Measurements from ENCODE around the gene RRP8.

Gene RRP8

DNA sequence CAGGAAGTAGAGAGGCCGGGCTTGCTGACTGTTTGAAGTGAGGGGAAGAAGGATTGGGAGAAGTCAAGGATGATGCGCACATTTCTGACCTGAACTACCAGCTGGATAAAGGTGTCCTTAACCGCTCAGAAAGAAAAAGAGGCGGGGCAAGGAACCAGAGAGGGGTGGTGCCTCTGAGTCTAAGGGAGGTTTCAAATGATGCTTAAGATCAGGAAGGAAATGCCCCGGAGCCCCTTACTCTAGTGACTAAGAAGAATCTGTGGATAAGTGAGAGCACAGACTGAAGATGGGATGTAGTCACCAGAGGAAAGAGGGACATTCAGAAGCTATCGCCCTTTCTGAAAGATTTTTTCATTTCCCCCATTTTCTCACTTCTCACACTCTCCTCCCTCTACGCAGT lies 39.5 kb upstream of the RRP8 start:
- peaks cover 2 to 4% of the 10 kb centered on the region in 2 donors for H3K27me3 ChIP-seq (ENCODE audit: control insufficient read depth in 1 of 2, insufficient read depth in 2 of 2, low read length in 2 of 2)
- H3K4me3 ChIP-seq (ENCODE audit: low read depth in 1 of 2, low read length in 2 of 2): no peak overlapping the region
- H3K4me1 ChIP-seq (ENCODE audit: control insufficient read depth in 1 of 2, insufficient read depth in 2 of 2, low read length in 2 of 2): peaks cover 16 to 37% of the 10 kb centered on the region in 2 donors
- peaks cover 0 to 4% of the 10 kb centered on the region in 2 donors for H3K36me3 ChIP-seq (ENCODE audit: control insufficient read depth in 1 of 2, insufficient read depth in 2 of 2, low read length in 2 of 2)
- no peak overlapping the region for H3K27ac ChIP-seq (ENCODE audit: low read depth, low read length)
- no peak overlapping the region for H3K9ac ChIP-seq (ENCODE audit: low read depth in 1 of 2, low read length in 2 of 2)
- no peaks in the 10 kb centered on the region for H3K9me3 ChIP-seq (ENCODE audit: control insufficient read depth in 1 of 2, low read length in 2 of 2)

- no peak overlapping the region for H3K4me3 ChIP-seq (ENCODE audit: low read depth in 1 of 2, low read length in 2 of 2)
- peaks cover 12 to 29% of the 10 kb centered on the region in 2 donors for H3K4me1 ChIP-seq (ENCODE audit: control insufficient read depth in 1 of 2, insufficient read depth in 2 of 2, low read length in 2 of 2)
- no peaks in the 10 kb centered on the region for H3K9me3 ChIP-seq (ENCODE audit: control insufficient read depth in 1 of 2, low read length in 2 of 2)
- H3K36me3 ChIP-seq (ENCODE audit: control insufficient read depth in 1 of 2, insufficient read depth in 2 of 2, low read length in 2 of 2): peaks cover 0 to 4% of the 10 kb centered on the region in 2 donors
- no peak overlapping the region for H3K9ac ChIP-seq (ENCODE audit: low read depth in 1 of 2, low read length in 2 of 2)
- H3K27ac ChIP-seq (ENCODE audit: low read depth, low read length): no peak overlapping the region
- H3K27me3 ChIP-seq (ENCODE audit: control insufficient read depth in 1 of 2, insufficient read depth in 2 of 2, low read length in 2 of 2): peaks cover 0 to 4% of the 10 kb centered on the region in 2 donors
Observed at GRCh38 chr11:6640985-6641701, 37.7 kb upstream of the RRP8 start.

DNA sequence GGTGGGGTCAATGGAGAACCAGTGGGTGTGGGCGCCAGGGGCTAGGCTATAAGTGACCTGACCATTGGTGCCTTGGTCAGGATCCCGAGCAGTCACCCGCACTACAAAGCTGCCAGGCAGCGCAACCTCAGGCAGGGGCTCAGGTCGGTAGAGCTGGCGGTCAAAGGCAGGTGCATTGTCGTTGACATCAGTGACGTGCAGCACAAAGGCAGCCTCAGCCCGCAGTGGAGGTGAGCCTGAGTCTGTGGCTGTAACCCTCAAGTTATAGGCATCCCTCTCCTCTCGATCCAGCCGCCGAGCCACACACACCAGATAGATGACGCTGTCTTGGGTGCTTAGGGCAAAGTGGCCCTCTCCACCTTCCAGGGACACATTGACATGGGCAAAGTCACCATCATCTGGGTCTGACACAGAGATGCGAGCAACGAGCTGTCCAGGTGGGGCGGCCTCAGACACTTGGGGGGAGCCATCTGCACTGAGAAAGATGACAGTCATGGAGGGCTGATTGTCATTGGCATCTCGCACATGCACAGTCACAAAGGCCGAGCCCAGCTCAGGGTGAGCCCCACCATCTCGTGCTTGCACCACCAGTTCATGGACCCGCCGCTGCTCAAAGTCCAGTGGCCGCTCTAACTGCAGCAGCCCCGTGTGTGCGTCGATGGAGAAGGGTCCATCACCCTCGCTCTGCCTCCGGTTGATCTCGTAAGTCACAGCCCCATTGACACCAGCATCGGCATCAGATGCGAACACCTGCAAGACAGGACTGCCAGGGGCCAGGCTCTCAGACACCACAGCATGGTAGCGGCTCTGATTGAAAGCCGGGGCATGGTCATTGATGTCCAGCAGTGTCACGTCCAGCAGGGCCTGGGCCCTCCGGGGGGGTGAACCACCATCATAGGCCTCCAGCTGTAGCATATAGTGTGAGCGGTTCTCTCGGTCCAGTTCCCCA lies 36.9 kb upstream of the RRP8 start:
- Histone ChIP-seq H3K4me1 (ENCODE audit: control insufficient read depth in 1 of 2, insufficient read depth in 2 of 2, low read length in 2 of 2) (peaks cover 18 to 31% of the 10 kb centered on the region in 2 donors), H3K9me3 (ENCODE audit: control insufficient read depth in 1 of 2, low read length in 2 of 2) (no peaks in the 10 kb centered on the region), H3K4me3 (ENCODE audit: low read depth in 1 of 2, low read length in 2 of 2) (no peak overlapping the region), H3K27ac (ENCODE audit: low read depth, low read length) (no peak overlapping the region), H3K9ac (ENCODE audit: low read depth in 1 of 2, low read length in 2 of 2) (no peak overlapping the region), H3K36me3 (ENCODE audit: control insufficient read depth in 1 of 2, insufficient read depth in 2 of 2, low read length in 2 of 2) (peaks cover 0 to 4% of the 10 kb centered on the region in 2 donors), H3K27me3 (ENCODE audit: control insufficient read depth in 1 of 2, insufficient read depth in 2 of 2, low read length in 2 of 2) (peaks cover 0 to 4% of the 10 kb centered on the region in 2 donors)

- no peak overlapping the region for H3K27ac ChIP-seq (ENCODE audit: low read depth, low read length)
- H3K9ac ChIP-seq (ENCODE audit: low read depth in 1 of 2, low read length in 2 of 2): no peak overlapping the region
- H3K4me3 ChIP-seq (ENCODE audit: low read depth in 1 of 2, low read length in 2 of 2): no peak overlapping the region
- peaks cover 0 to 4% of the 10 kb centered on the region in 2 donors for H3K36me3 ChIP-seq (ENCODE audit: control insufficient read depth in 1 of 2, insufficient read depth in 2 of 2, low read length in 2 of 2)
- H3K9me3 ChIP-seq (ENCODE audit: control insufficient read depth in 1 of 2, low read length in 2 of 2): no peaks in the 10 kb centered on the region
- H3K4me1 ChIP-seq (ENCODE audit: control insufficient read depth in 1 of 2, insufficient read depth in 2 of 2, low read length in 2 of 2): peaks cover 27 to 35% of the 10 kb centered on the region in 2 donors
- H3K27me3 ChIP-seq (ENCODE audit: control insufficient read depth in 1 of 2, insufficient read depth in 2 of 2, low read length in 2 of 2): no peaks in the 10 kb centered on the region
Observed at GRCh38 chr11:6638429-6638828, 35.0 kb upstream of the RRP8 start.

DNA sequence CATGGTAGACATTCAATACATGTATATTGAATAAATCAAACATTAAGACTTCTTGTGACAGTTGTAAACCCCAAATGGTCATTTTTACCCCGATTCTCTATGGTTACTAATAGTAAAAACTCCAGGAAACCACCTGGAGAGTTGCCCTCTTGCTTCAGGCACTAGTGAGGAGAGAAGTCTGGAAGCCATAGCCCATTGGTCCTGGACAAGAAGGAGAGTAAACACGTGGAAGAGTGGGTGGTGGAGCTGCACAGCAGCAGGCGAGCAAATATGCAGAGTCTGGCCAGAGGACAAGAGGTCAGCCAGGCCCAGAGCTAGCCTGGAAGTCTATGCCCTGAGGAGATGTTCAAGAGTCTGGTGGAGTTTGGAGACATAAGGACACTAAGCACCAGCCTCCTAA lies 34.5 kb upstream of the RRP8 start:
- Histone ChIP-seq H3K4me1 (ENCODE audit: control insufficient read depth in 1 of 2, insufficient read depth in 2 of 2, low read length in 2 of 2) (peaks cover 27 to 35% of the 10 kb centered on the region in 2 donors), H3K4me3 (ENCODE audit: low read depth in 1 of 2, low read length in 2 of 2) (no peak overlapping the region), H3K9ac (ENCODE audit: low read depth in 1 of 2, low read length in 2 of 2) (no peak overlapping the region), H3K36me3 (ENCODE audit: control insufficient read depth in 1 of 2, insufficient read depth in 2 of 2, low read length in 2 of 2) (peaks cover 0 to 9% of the 10 kb centered on the region in 2 donors), H3K9me3 (ENCODE audit: control insufficient read depth in 1 of 2, low read length in 2 of 2) (no peaks in the 10 kb centered on the region), H3K27me3 (ENCODE audit: control insufficient read depth in 1 of 2, insufficient read depth in 2 of 2, low read length in 2 of 2) (no peaks in the 10 kb centered on the region), H3K27ac (ENCODE audit: low read depth, low read length) (no peak overlapping the region)

DNA sequence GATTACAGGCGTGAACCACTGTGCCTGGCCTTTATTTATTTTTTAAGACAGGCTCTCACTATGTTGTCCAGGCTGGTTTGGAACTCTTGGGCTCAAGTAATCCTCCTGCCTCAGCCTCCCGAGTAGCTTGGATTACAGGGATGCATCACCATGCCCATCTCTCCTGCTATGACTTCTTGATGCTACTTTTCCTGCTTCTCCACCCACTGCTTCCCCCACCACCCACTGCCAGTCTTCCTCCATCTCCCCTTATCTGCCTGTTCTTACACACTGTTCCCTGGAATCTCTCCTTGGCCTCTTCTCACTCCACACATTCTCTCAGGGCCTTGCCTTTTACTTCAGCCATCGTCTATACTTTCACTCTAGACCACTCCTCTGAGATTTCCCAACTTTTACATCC lies 33.1 kb upstream of the RRP8 start:
- no peak overlapping the region for H3K4me3 ChIP-seq (ENCODE audit: low read depth in 1 of 2, low read length in 2 of 2)
- H3K27me3 ChIP-seq (ENCODE audit: control insufficient read depth in 1 of 2, insufficient read depth in 2 of 2, low read length in 2 of 2): no peaks in the 10 kb centered on the region
- peaks cover 27 to 35% of the 10 kb centered on the region in 2 donors for H3K4me1 ChIP-seq (ENCODE audit: control insufficient read depth in 1 of 2, insufficient read depth in 2 of 2, low read length in 2 of 2)
- no peak overlapping the region for H3K9ac ChIP-seq (ENCODE audit: low read depth in 1 of 2, low read length in 2 of 2)
- no peak overlapping the region for H3K27ac ChIP-seq (ENCODE audit: low read depth, low read length)
- H3K9me3 ChIP-seq (ENCODE audit: control insufficient read depth in 1 of 2, low read length in 2 of 2): no peaks in the 10 kb centered on the region
- H3K36me3 ChIP-seq (ENCODE audit: control insufficient read depth in 1 of 2, insufficient read depth in 2 of 2, low read length in 2 of 2): peaks cover 0 to 10% of the 10 kb centered on the region in 2 donors

GRCh38 chr11:6635082-6635932 lies 31.9 kb upstream of the RRP8 start:
- H3K27ac ChIP-seq (ENCODE audit: low read depth, low read length): peak overlapping the region; percentile 39
- H3K9ac ChIP-seq (ENCODE audit: low read depth in 1 of 2, low read length in 2 of 2): peak overlapping the region in 1 of 2 donors; percentile 9
- H3K36me3 ChIP-seq (ENCODE audit: control insufficient read depth in 1 of 2, insufficient read depth in 2 of 2, low read length in 2 of 2): peaks cover 0 to 6% of the 10 kb centered on the region in 2 donors
- peaks cover 27 to 35% of the 10 kb centered on the region in 2 donors for H3K4me1 ChIP-seq (ENCODE audit: control insufficient read depth in 1 of 2, insufficient read depth in 2 of 2, low read length in 2 of 2)
- no peak overlapping the region for H3K4me3 ChIP-seq (ENCODE audit: low read depth in 1 of 2, low read length in 2 of 2)
- H3K27me3 ChIP-seq (ENCODE audit: control insufficient read depth in 1 of 2, insufficient read depth in 2 of 2, low read length in 2 of 2): no peaks in the 10 kb centered on the region
- no peaks in the 10 kb centered on the region for H3K9me3 ChIP-seq (ENCODE audit: control insufficient read depth in 1 of 2, low read length in 2 of 2)

- H3K27ac ChIP-seq (ENCODE audit: low read depth, low read length): no peak overlapping the region
- H3K9me3 ChIP-seq (ENCODE audit: control insufficient read depth in 1 of 2, low read length in 2 of 2): no peaks in the 10 kb centered on the region
- H3K27me3 ChIP-seq (ENCODE audit: control insufficient read depth in 1 of 2, insufficient read depth in 2 of 2, low read length in 2 of 2): no peaks in the 10 kb centered on the region
- H3K4me1 ChIP-seq (ENCODE audit: control insufficient read depth in 1 of 2, insufficient read depth in 2 of 2, low read length in 2 of 2): peaks cover 27 to 34% of the 10 kb centered on the region in 2 donors
- H3K4me3 ChIP-seq (ENCODE audit: low read depth in 1 of 2, low read length in 2 of 2): no peak overlapping the region
- H3K9ac ChIP-seq (ENCODE audit: low read depth in 1 of 2, low read length in 2 of 2): no peak overlapping the region
- H3K36me3 ChIP-seq (ENCODE audit: control insufficient read depth in 1 of 2, insufficient read depth in 2 of 2, low read length in 2 of 2): peaks cover 0 to 6% of the 10 kb centered on the region in 2 donors
Observed at GRCh38 chr11:6634534-6634933, 31.1 kb upstream of the RRP8 start.

GRCh38 chr11:6633422-6634408 lies 30.3 kb upstream of the RRP8 start:
- Histone ChIP-seq H3K9ac (ENCODE audit: low read depth in 1 of 2, low read length in 2 of 2) (no peak overlapping the region), H3K9me3 (ENCODE audit: control insufficient read depth in 1 of 2, low read length in 2 of 2) (no peaks in the 10 kb centered on the region), H3K4me1 (ENCODE audit: control insufficient read depth in 1 of 2, insufficient read depth in 2 of 2, low read length in 2 of 2) (peaks cover 27 to 28% of the 10 kb centered on the region in 2 donors), H3K27me3 (ENCODE audit: control insufficient read depth in 1 of 2, insufficient read depth in 2 of 2, low read length in 2 of 2) (no peaks in the 10 kb centered on the region), H3K36me3 (ENCODE audit: control insufficient read depth in 1 of 2, insufficient read depth in 2 of 2, low read length in 2 of 2) (peaks cover 0 to 10% of the 10 kb centered on the region in 2 donors), H3K4me3 (ENCODE audit: low read depth in 1 of 2, low read length in 2 of 2) (no peak overlapping the region), H3K27ac (ENCODE audit: low read depth, low read length) (no peak overlapping the region)
